Endodermal cell (in vitro differentiated cells): Measurements from ENCODE around the gene MTIF3. TPM values are rescaled to one million over a fixed set of nuclear protein-coding genes. Genes with fewer than 3 reads are reported as not detected.

Experiments used
- DNase-seq: peaks from one replicate; pipeline ENCODE4 v3.0.0-alpha.2; 2017
- H3K27ac ChIP-seq: 2 replicates; pipeline ENCODE4 v1.5.1; 2013; ENCODE audit warnings: mild to moderate bottlenecking, low read depth, low read length, moderate library complexity
- H3K27me3 ChIP-seq: 2 replicates; pipeline ENCODE4 v1.6.1; 2013; ENCODE audit warnings: mild to moderate bottlenecking, low read length, moderate library complexity; ENCODE audit not compliant: insufficient read depth, control insufficient read depth, poor library complexity, severe bottlenecking
- H3K36me3 ChIP-seq: 2 replicates; pipeline ENCODE4 v1.7.0; 2013; ENCODE audit warnings: mild to moderate bottlenecking, low read length, moderate library complexity; ENCODE audit not compliant: control insufficient read depth, insufficient read depth
- H3K4me1 ChIP-seq: one replicate; pipeline ENCODE4 v1.7.0; 2013; ENCODE audit warnings: low read length; ENCODE audit not compliant: control insufficient read depth, insufficient read depth
- H3K4me3 ChIP-seq: 2 replicates; pipeline ENCODE4 v1.5.1; 2013; ENCODE audit warnings: mild to moderate bottlenecking, low read length, moderate library complexity
- H3K9ac ChIP-seq: 2 replicates; pipeline ENCODE4 v1.6.1; 2013; ENCODE audit warnings: mild to moderate bottlenecking, low read length, moderate library complexity; ENCODE audit not compliant: poor library complexity, severe bottlenecking; ENCODE audit errors: extremely low read depth
- H3K9me3 ChIP-seq: 2 replicates; pipeline ENCODE4 v1.6.1; 2013; ENCODE audit warnings: mild to moderate bottlenecking, low read length, moderate library complexity; ENCODE audit not compliant: control insufficient read depth
- H3K27ac Mint-ChIP-seq: 2 replicates; pipeline ENCODE4 v1.8.0; 2020; ENCODE audit warnings: mixed read lengths
- H3K27me3 Mint-ChIP-seq: 2 replicates; pipeline ENCODE4 v1.8.0; 2021; ENCODE audit warnings: mild to moderate bottlenecking, mixed read lengths; ENCODE audit not compliant: insufficient read depth
- H3K36me3 Mint-ChIP-seq: 2 replicates; pipeline ENCODE4 v1.8.0; 2020; ENCODE audit warnings: low read depth, mixed read lengths
- H3K4me1 Mint-ChIP-seq: 2 replicates; pipeline ENCODE4 v1.8.0; 2020; ENCODE audit warnings: mixed read lengths
- H3K4me3 Mint-ChIP-seq: 2 replicates; pipeline ENCODE4 v1.8.0; 2020; ENCODE audit warnings: mild to moderate bottlenecking, moderate library complexity, mixed read lengths
- H3K9me3 Mint-ChIP-seq: 2 replicates; pipeline ENCODE4 v1.8.0; 2020; ENCODE audit warnings: mild to moderate bottlenecking, mixed read lengths
- CTCF ChIP-seq: fragments of 200-600 bp; sonication (generic); conservative IDR thresholded peaks from 2 replicates; pipeline ENCODE4 v1.5.0; 2021; ENCODE audit warnings: antibody characterized with exemption, mild to moderate bottlenecking
- WGBS, 2 experiments: methylation state at CpG; one replicate each; pipeline versions ENCODE4 v1.1.5 to v1.1.7; 2013; ENCODE audit warnings: missing lambda C conversion rate in 2 of 2, mixed read lengths in 1 of 2; ENCODE audit not compliant: insufficient coverage in 1 of 2, insufficient read length in 1 of 2; 5-methylcytosine and 5-hydroxymethylcytosine counted together
- total RNA-seq, 2 donors: library from RNA; stranded (reverse); fragmentation: NEBNext Ultra II Directional in 1 of 2; extraction: Animal tissue kit (Norgen Biotek cat#: 25700) in 1 of 2; gene quantifications; 2 replicates in 1 of 2; 3 replicates in 1 of 2; pipeline ENCODE4 v1.2.1, GENCODE V29; 2021

Gene MTIF3
- total RNA-seq, 2 donors from 2014 or later: 35.0 to 46.8 TPM

- peaks cover 7% of the 10 kb centered on the region for H3K4me1 Mint-ChIP-seq
- no peak overlapping the region for H3K27ac Mint-ChIP-seq
- H3K4me3 ChIP-seq: no peak overlapping the region
- TF ChIP-seq CTCF: no peak
- no peaks in the 10 kb centered on the region for H3K9me3 ChIP-seq
- no peaks in the 10 kb centered on the region for H3K27me3 Mint-ChIP-seq
- no peaks in the 10 kb centered on the region for H3K36me3 ChIP-seq
- no peak overlapping the region for H3K4me3 Mint-ChIP-seq
- no peaks in the 10 kb centered on the region for H3K4me1 ChIP-seq
- no peak overlapping the region for H3K9ac ChIP-seq
- 90 to 100% methylated on average over 3 to 7 of the region's 7 CpGs for WGBS, 2 experiments
- no peaks in the 10 kb centered on the region for H3K36me3 Mint-ChIP-seq
- H3K27ac ChIP-seq: no peak overlapping the region
- H3K9me3 Mint-ChIP-seq: no peaks in the 10 kb centered on the region
- H3K27me3 ChIP-seq: no peaks in the 10 kb centered on the region
- DNase-seq: no peak
These were observed 54.0 kb downstream of the MTIF3 start for GRCh38 chr13:27396252-27396846.

- no peak overlapping the region for H3K4me3 Mint-ChIP-seq
These were observed 55.3 kb downstream of the MTIF3 start for GRCh38 chr13:27395007-27395510.

GRCh38 chr13:27393101-27393500 is 57.3 kb downstream of the MTIF3 start:
- Mint-ChIP-seq H3K36me3 (no peaks in the 10 kb centered on the region), H3K27ac (no peak overlapping the region), H3K4me3 (no peak overlapping the region), H3K27me3 (no peaks in the 10 kb centered on the region), H3K4me1 (peaks cover 7% of the 10 kb centered on the region), H3K9me3 (no peaks in the 10 kb centered on the region)
- WGBS, 2 experiments: 86 to 92% methylated on average over 3 to 4 of the region's 4 CpGs
- no peak overlapping the region for H3K4me3 ChIP-seq
- no peaks in the 10 kb centered on the region for H3K27me3 ChIP-seq
- no peak overlapping the region for H3K27ac ChIP-seq
- no peak for TF ChIP-seq CTCF
- no peak overlapping the region for H3K9ac ChIP-seq
- H3K9me3 ChIP-seq: no peaks in the 10 kb centered on the region
- no peak for DNase-seq
- no peaks in the 10 kb centered on the region for H3K36me3 ChIP-seq
- no peaks in the 10 kb centered on the region for H3K4me1 ChIP-seq

More at GRCh38 chr13:27395007-27395510, 55.3 kb downstream of the MTIF3 start:
- no peaks in the 10 kb centered on the region for H3K36me3 ChIP-seq
- DNase-seq: no peak
- no peak overlapping the region for H3K9ac ChIP-seq
- Mint-ChIP-seq H3K9me3 (no peaks in the 10 kb centered on the region), H3K27me3 (no peaks in the 10 kb centered on the region), H3K27ac (no peak overlapping the region), H3K36me3 (no peaks in the 10 kb centered on the region), H3K4me1 (peaks cover 7% of the 10 kb centered on the region)
- H3K27me3 ChIP-seq: no peaks in the 10 kb centered on the region
- no peaks in the 10 kb centered on the region for H3K4me1 ChIP-seq
- 88 to 95% methylated on average over 10 to 13 of the region's 14 CpGs for WGBS, 2 experiments
- no peak overlapping the region for H3K4me3 ChIP-seq
- TF ChIP-seq CTCF: no peak
- H3K9me3 ChIP-seq: no peaks in the 10 kb centered on the region
- no peak overlapping the region for H3K27ac ChIP-seq
